ENCODE data around the gene MTIF2. TPM values are rescaled to one million over a fixed set of nuclear protein-coding genes. Genes with fewer than 3 reads are reported as not detected.
"Not testable (repeated sequence)": the region's sequence is repeated elsewhere in the genome, so short reads cannot be mapped to it uniquely, and the experiment has no call there.

Gene MTIF2
- total RNA-seq, 1 experiment from 2014 or later, result 43.9 TPM

GRCh38 chr2:55228226-55228563, 40.8 kb downstream of the MTIF2 start:
- Mint-ChIP-seq H3K27ac (no peak overlapping the region), H3K27me3 (ENCODE audit: low read depth) (no peaks in the 10 kb centered on the region), H3K4me1 (peaks cover 18% of the 10 kb centered on the region), H3K4me3 (no peak overlapping the region), H3K9me3 (no peaks in the 10 kb centered on the region), H3K36me3 (peaks cover 9% of the 10 kb centered on the region)
- DNase-seq (ENCODE audit: low spot score) (no peak), ATAC-seq (no peak)
- TF ChIP-seq ZNF512 (CRISPR knock-in tag; IDR thresholded peaks at IDR 0.05; ENCODE audit: borderline replicate concordance) (no peak), ETV6 (CRISPR knock-in tag; IDR thresholded peaks at IDR 0.05) (no peak), TEAD1 (CRISPR knock-in tag; IDR thresholded peaks at IDR 0.05) (no peak), CTCF (IDR thresholded peaks at IDR 0.05) (no peak), ATF2 (CRISPR knock-in tag; IDR thresholded peaks at IDR 0.05; ENCODE audit: borderline replicate concordance, low read depth) (no peak), TEAD4 (CRISPR knock-in tag; IDR thresholded peaks at IDR 0.05) (no peak), HMGXB4 (CRISPR knock-in tag; IDR thresholded peaks at IDR 0.05) (no peak), SMAD3 (CRISPR knock-in tag; IDR thresholded peaks at IDR 0.05; ENCODE audit: borderline replicate concordance) (no peak), FOXK1 (CRISPR knock-in tag; IDR thresholded peaks at IDR 0.05) (no peak), ESRRA (CRISPR knock-in tag; IDR thresholded peaks at IDR 0.05; ENCODE audit: borderline replicate concordance) (no peak), SP1 (CRISPR knock-in tag; conservative IDR thresholded peaks at IDR 0.05) (no peak), PRDM15 (CRISPR knock-in tag; IDR thresholded peaks at IDR 0.05) (no peak), ZNF121 (CRISPR knock-in tag; IDR thresholded peaks at IDR 0.05) (no peak), GABPB1 (CRISPR knock-in tag; IDR thresholded peaks at IDR 0.05) (no peak), ATF3 (CRISPR knock-in tag; conservative IDR thresholded peaks at IDR 0.05) (no peak), HMGA2 (CRISPR knock-in tag; IDR thresholded peaks at IDR 0.05) (no peak), AFF4 (CRISPR knock-in tag; IDR thresholded peaks at IDR 0.05; ENCODE audit: borderline replicate concordance) (no peak)
- POLR2A ChIA-PET, result no interaction called here
- CTCF ChIA-PET, result no interaction called here

- POLR2A ChIA-PET; CTCF ChIA-PET; H3K4me3 Mint-ChIP-seq; H3K36me3 Mint-ChIP-seq; H3K27me3 Mint-ChIP-seq (ENCODE audit: low read depth); DNase-seq (ENCODE audit: low spot score); H3K9me3 Mint-ChIP-seq; ATAC-seq; H3K27ac Mint-ChIP-seq: not testable (repeated sequence)
- H3K4me1 Mint-ChIP-seq, result peaks cover 19% of the 10 kb centered on the region
Observed at GRCh38 chr2:55227437-55228225, 41.4 kb downstream of the MTIF2 start.

Measured in WTC11 (cell line).